Activated CD8-positive, alpha-beta memory T cell treated with anti-CD3 and anti-CD28 coated beads, Interleukin-2, amount 50 U/mL, for 1 hour (primary cell): Measurements from ENCODE around the gene PSMD1.
A peak's percentile ranks its signal among the peaks of the same experiment; 100 is the strongest.
"Not testable (repeated sequence)": the region's sequence is repeated elsewhere in the genome, so short reads cannot be mapped to it uniquely, and the experiment has no call there.

Source experiments
- DNase-seq: peaks from one replicate; pipeline ENCODE4 v3.0.0-alpha.2; 2020; ENCODE audit errors: extremely low read depth

Gene PSMD1

GRCh38 chr2:231057590-231057989 lies 923 bp downstream of the PSMD1 start:
- DNase-seq: no peak

GRCh38 chr2:231058761-231059550 lies 2.3 kb downstream of the PSMD1 start:
- no peak for DNase-seq

- no peak for DNase-seq
These were observed 3.1 kb downstream of the PSMD1 start for GRCh38 chr2:231059756-231060155.

- no peak for DNase-seq
These were observed 6.1 kb downstream of the PSMD1 start for GRCh38 chr2:231062776-231063175.

- DNase-seq: no peak
These were observed 6.7 kb downstream of the PSMD1 start for GRCh38 chr2:231063347-231063746.

GRCh38 chr2:231065966-231066365 lies 9.3 kb downstream of the PSMD1 start:
- DNase-seq: no peak

GRCh38 chr2:231067531-231067930 lies 10.9 kb downstream of the PSMD1 start:
- not testable (repeated sequence) for DNase-seq

GRCh38 chr2:231068525-231069222 lies 12.0 kb downstream of the PSMD1 start:
- no peak for DNase-seq

- no peak for DNase-seq
These were observed 12.8 kb downstream of the PSMD1 start for GRCh38 chr2:231069379-231070054.

- DNase-seq: no peak
These were observed 27.9 kb downstream of the PSMD1 start for GRCh38 chr2:231084565-231084964.

- DNase-seq: no peak
These were observed 32.1 kb downstream of the PSMD1 start for GRCh38 chr2:231088754-231089153.

- no peak for DNase-seq
These were observed 37.3 kb downstream of the PSMD1 start for GRCh38 chr2:231093933-231094332.

GRCh38 chr2:231094736-231095346 lies 38.2 kb downstream of the PSMD1 start:
- no peak for DNase-seq

GRCh38 chr2:231099918-231100317 lies 43.3 kb downstream of the PSMD1 start:
- DNase-seq: no peak

GRCh38 chr2:231100321-231100720 lies 43.7 kb downstream of the PSMD1 start:
- DNase-seq: not testable (repeated sequence)

- DNase-seq: no peak
These were observed 44.3 kb downstream of the PSMD1 start for GRCh38 chr2:231100990-231101389.

GRCh38 chr2:231102772-231103171 lies 46.1 kb downstream of the PSMD1 start:
- DNase-seq: no peak

GRCh38 chr2:231104115-231104713 lies 47.5 kb downstream of the PSMD1 start:
- peak; percentile 1 for DNase-seq

- no peak for DNase-seq
These were observed 53.9 kb downstream of the PSMD1 start for GRCh38 chr2:231110551-231110950.

GRCh38 chr2:231111987-231112386 lies 55.3 kb downstream of the PSMD1 start:
- DNase-seq: no peak

- DNase-seq: no peak
These were observed 56.8 kb downstream of the PSMD1 start for GRCh38 chr2:231113489-231113888.

GRCh38 chr2:231115651-231116050 lies 59.0 kb downstream of the PSMD1 start:
- DNase-seq: no peak
